H1 (cell line): ENCODE measurements around the gene S100G. TPM values are rescaled to one million over a fixed set of nuclear protein-coding genes. Genes with fewer than 3 reads are reported as not detected.

Experiments used
- CTCF ChIA-PET: fragments of 300-600 bp; sonication (Branson Sonifier 250); formaldehyde crosslinking; loops from one replicate; lab custom pipeline; 2021; ENCODE audit not compliant: partially characterized antibody; lab: Charles Lee
- POLR2A ChIA-PET: fragments of 300-600 bp; sonication (Branson Sonifier 250); formaldehyde crosslinking; loops from one replicate; lab custom pipeline; 2021; ENCODE audit warnings: inconsistent platforms; ENCODE audit not compliant: partially characterized antibody; lab: Charles Lee
- DNase-seq, 2 experiments: peaks; one replicate each; pipeline versions ENCODE4 v3.0.0 to v3.0.0-alpha.2; 2010 to 2022; ENCODE audit warnings: low spot score in 2 of 2, low read depth in 1 of 2, mixed read lengths in 1 of 2
- FAIRE-seq: peaks from 2 replicates; lab custom pipeline; 2011; peaks lifted over from hg19 to GRCh38; lab: Jason Lieb, UNC
- H2AFZ ChIP-seq: 2 replicates; pipeline ENCODE4 v1.8.1; 2012; ENCODE audit warnings: low read length, inconsistent platforms
- H2AK5ac ChIP-seq: 2 replicates; pipeline ENCODE4 v1.6.1; 2013; ENCODE audit warnings: low read depth, low read length
- H2BK120ac ChIP-seq: replicated peaks from 2 replicates; pipeline ENCODE3; 2013; ENCODE audit warnings: low read depth, low read length, inconsistent platforms
- H2BK12ac ChIP-seq: 2 replicates; pipeline ENCODE4 v1.6.1; 2013; ENCODE audit warnings: low read depth, low read length
- H2BK15ac ChIP-seq: 2 replicates; pipeline ENCODE4 v1.6.1; 2013; ENCODE audit warnings: low read length
- H2BK20ac ChIP-seq: 2 replicates; pipeline ENCODE4 v1.6.1; 2013; ENCODE audit warnings: low read length
- H2BK5ac ChIP-seq: 2 replicates; pipeline ENCODE4 v1.6.1; 2013; ENCODE audit warnings: low read depth, low read length
- H3K14ac ChIP-seq: 2 replicates; pipeline ENCODE4 v1.6.1; 2013; ENCODE audit warnings: inconsistent platforms; ENCODE audit not compliant: insufficient read length
- H3K18ac ChIP-seq: 2 replicates; pipeline ENCODE4 v1.6.1; 2013; ENCODE audit warnings: low read length; ENCODE audit errors: extremely low read depth
- H3K23ac ChIP-seq: 2 replicates; pipeline ENCODE4 v1.6.1; 2013; ENCODE audit warnings: inconsistent platforms; ENCODE audit not compliant: insufficient read length
- H3K23me2 ChIP-seq: 2 replicates; pipeline ENCODE4 v1.6.1; 2013; ENCODE audit warnings: low read depth, low read length
- H3K27ac ChIP-seq: 2 replicates; pipeline ENCODE4 v1.6.1; 2011; ENCODE audit warnings: low read depth, low read length, inconsistent platforms
- H3K27me3 ChIP-seq, 4 experiments: replicated peaks in 1 of 4; 1 replicate in 1 of 4; 2 replicates in 3 of 4; pipeline versions ENCODE4 v1.6.1 to v1.8.1; 2011 to 2013; ENCODE audit warnings: low read length in 3 of 4, mild to moderate bottlenecking in 3 of 4, inconsistent platforms in 2 of 4, mixed read lengths in 2 of 4, moderate library complexity in 1 of 4; ENCODE audit not compliant: control insufficient read depth in 3 of 4, insufficient read depth in 3 of 4; ENCODE audit errors: extremely low read depth in 1 of 4
- H3K36me3 ChIP-seq, 4 experiments: 2 replicates each; pipeline versions ENCODE4 v1.6.1 to v1.8.1; 2011 to 2013; ENCODE audit warnings: mild to moderate bottlenecking in 4 of 4, low read length in 3 of 4, moderate library complexity in 2 of 4, control low read depth in 1 of 4, inconsistent platforms in 1 of 4; ENCODE audit not compliant: insufficient read depth in 4 of 4, control insufficient read depth in 2 of 4
- H3K4ac ChIP-seq: replicated peaks from 2 replicates; pipeline ENCODE3; 2013; ENCODE audit warnings: low read length, low read depth, mixed read lengths, inconsistent platforms; ENCODE audit not compliant: insufficient read length
- H3K4me1 ChIP-seq, 4 experiments: replicated peaks in 1 of 4; 1 replicate in 1 of 4; 2 replicates in 3 of 4; pipeline versions ENCODE4 v1.6.1 to v1.8.1; 2011 to 2013; ENCODE audit warnings: low read length in 3 of 4, inconsistent platforms in 2 of 4, mixed read lengths in 1 of 4; ENCODE audit not compliant: insufficient read depth in 4 of 4, control insufficient read depth in 3 of 4
- H3K4me2 ChIP-seq, 2 experiments: 2 replicates each; pipeline versions ENCODE4 v1.6.1 to v1.8.1; 2011 to 2013; ENCODE audit warnings: low read depth in 2 of 2, low read length in 2 of 2, control low read depth in 1 of 2, inconsistent platforms in 1 of 2, mild to moderate bottlenecking in 1 of 2; ENCODE audit not compliant: insufficient read depth in 1 of 2
- H3K4me3 ChIP-seq, 4 experiments: fragments of 200-600, 300-600 bp in 1 of 4; sonication (generic), shearing (Covaris generic), sonication (Bioruptor Twin) in 1 of 4; 2 replicates each; pipeline versions ENCODE4 v1.5.1 to v1.8.1; 2011 to 2016; ENCODE audit warnings: low read length in 4 of 4, low read depth in 3 of 4, control low read depth in 2 of 4, inconsistent platforms in 2 of 4, mild to moderate bottlenecking in 2 of 4, mixed read lengths in 1 of 4, moderate library complexity in 1 of 4; ENCODE audit not compliant: insufficient read depth in 2 of 4; ENCODE audit errors: extremely low read depth in 1 of 4
- H3K56ac ChIP-seq: replicated peaks from 2 replicates; pipeline ENCODE3; 2013; ENCODE audit warnings: low read depth, mild to moderate bottlenecking, mixed read lengths, low read length, inconsistent platforms; ENCODE audit not compliant: insufficient read length
- H3K79me1 ChIP-seq: 2 replicates; pipeline ENCODE4 v1.6.1; 2013; ENCODE audit warnings: low read depth, low read length, control low read depth
- H3K79me2 ChIP-seq, 2 experiments: 2 replicates each; pipeline versions ENCODE4 v1.6.1 to v1.8.1; 2012 to 2013; ENCODE audit warnings: low read length in 2 of 2, mild to moderate bottlenecking in 2 of 2, inconsistent platforms in 1 of 2; ENCODE audit not compliant: insufficient read depth in 2 of 2, control insufficient read depth in 1 of 2
- H3K9ac ChIP-seq, 4 experiments: replicated peaks in 1 of 4; 1 replicate in 1 of 4; 2 replicates in 3 of 4; pipeline versions ENCODE4 v1.6.1 to v1.8.1; 2011 to 2013; ENCODE audit warnings: low read depth in 3 of 4, low read length in 3 of 4, control low read depth in 2 of 4, mild to moderate bottlenecking in 2 of 4, moderate library complexity in 2 of 4, inconsistent platforms in 1 of 4; ENCODE audit errors: extremely low read depth in 1 of 4
- H3K9me3 ChIP-seq, 2 experiments: 2 replicates each; pipeline versions ENCODE4 v1.6.1 to v1.8.1; 2012 to 2013; ENCODE audit warnings: mild to moderate bottlenecking in 2 of 2, moderate library complexity in 2 of 2, control low read depth in 1 of 2, inconsistent platforms in 1 of 2, low read depth in 1 of 2, low read length in 1 of 2, mixed read lengths in 1 of 2; ENCODE audit not compliant: insufficient read depth in 2 of 2
- H4K20me1 ChIP-seq, 2 experiments: replicated peaks in 1 of 2; 2 replicates each; pipeline versions ENCODE3 to v1.8.1; 2011 to 2013; ENCODE audit warnings: inconsistent platforms in 2 of 2, low read length in 2 of 2, mild to moderate bottlenecking in 1 of 2; ENCODE audit not compliant: insufficient read depth in 2 of 2, control insufficient read depth in 1 of 2
- H4K5ac ChIP-seq: 2 replicates; pipeline ENCODE4 v1.6.1; 2013; ENCODE audit warnings: low read length, low read depth, mixed read lengths, inconsistent platforms; ENCODE audit not compliant: insufficient read length
- H4K8ac ChIP-seq: 2 replicates; pipeline ENCODE4 v1.8.0; 2013; ENCODE audit warnings: mild to moderate bottlenecking, moderate library complexity, low read length, inconsistent platforms; ENCODE audit not compliant: insufficient read depth; ENCODE audit errors: extremely low read depth
- H4K91ac ChIP-seq: replicated peaks from 2 replicates; pipeline ENCODE3; 2013; ENCODE audit warnings: low read length, mixed read lengths, inconsistent platforms; ENCODE audit not compliant: insufficient read length
- BACH1 ChIP-seq: IDR thresholded peaks from 2 replicates; pipeline ENCODE4 v1.6.1; 2012; ENCODE audit warnings: low read length, improper control_type of control experiment
- NANOG ChIP-seq: IDR thresholded peaks from 2 replicates; pipeline ENCODE4 v1.6.1; 2011; ENCODE audit warnings: low read length, low read depth, mild to moderate bottlenecking, inconsistent platforms; ENCODE audit not compliant: insufficient read depth, poor library complexity, severe bottlenecking
- PHF8 ChIP-seq: fragments of 200-600 bp; sonication (generic); conservative IDR thresholded peaks from 2 replicates; pipeline ENCODE4 v1.7.1; 2012; ENCODE audit warnings: low read depth, mild to moderate bottlenecking, inconsistent platforms, low read length, moderate library complexity
- POU5F1 ChIP-seq: IDR thresholded peaks from 2 replicates; pipeline ENCODE4 v1.6.1; 2011; ENCODE audit warnings: low read depth, mild to moderate bottlenecking, low read length, moderate library complexity
- SP2 ChIP-seq: IDR thresholded peaks from 2 replicates; pipeline ENCODE4 v1.6.1; 2012; ENCODE audit warnings: mild to moderate bottlenecking, low read length, inconsistent platforms
- TBP ChIP-seq: IDR thresholded peaks from 2 replicates; pipeline ENCODE4 v1.6.1; 2011; ENCODE audit warnings: low read depth, low read length, improper control_type of control experiment
- TCF12 ChIP-seq: IDR thresholded peaks from 2 replicates; pipeline ENCODE4 v1.6.1; 2011; ENCODE audit warnings: low read depth, mild to moderate bottlenecking, low read length
- WGBS, 2 experiments: shearing (Covaris generic) in 1 of 2; methylation state at CpG; one replicate each; pipeline versions ENCODE4 v1.1.6 to v1.1.7; 2013 to 2015; ENCODE audit warnings: low lambda C conversion rate in 2 of 2, mixed read lengths in 2 of 2, inconsistent platforms in 1 of 2, low coverage in 1 of 2, missing lambda C conversion rate in 1 of 2; ENCODE audit not compliant: insufficient replicate concordance in 2 of 2, insufficient coverage in 1 of 2, insufficient read length in 1 of 2; ENCODE audit errors: extremely low coverage in 1 of 2, missing lambda C conversion rate in 1 of 2; 5-methylcytosine and 5-hydroxymethylcytosine counted together
- polyA plus RNA-seq, 7 experiments: library from polyadenylated mRNA; depleted of rRNA in 3 of 7; stranded (reverse) in 5 of 7; unstranded in 2 of 7; fragments of >200 nt in 5 of 7; fragments of 200-250 nt in 2 of 7; gene quantifications; 1 replicate in 5 of 7; 2 replicates in 1 of 7; 4 replicates in 1 of 7; pipeline versions ENCODE4 v1.2.1 to v1.2.3, GENCODE V29; 2011 to 2013; ENCODE audit warnings: missing spikeins in 2 of 7, mixed read lengths in 2 of 7
- total RNA-seq: library from RNA; stranded (reverse); fragmentation: NEBNext Ultra II Directional; extraction: Animal tissue kit (Norgen Biotek cat#: 25700); gene quantifications from 2 replicates; pipeline ENCODE4 v1.2.1, GENCODE V29; 2021
- TF ChIP-seq, protein P1 (sequence below): IDR thresholded peaks from 2 replicates; pipeline ENCODE4 v1.6.1; 2011; ENCODE audit warnings: low read length, improper control_type of control experiment

Gene S100G
- total and polyA plus RNA-seq, 2 of the 8 experiments (the other 6 are each of a cell fraction or from before 2014, with no cell fraction given): not detected

DNA sequence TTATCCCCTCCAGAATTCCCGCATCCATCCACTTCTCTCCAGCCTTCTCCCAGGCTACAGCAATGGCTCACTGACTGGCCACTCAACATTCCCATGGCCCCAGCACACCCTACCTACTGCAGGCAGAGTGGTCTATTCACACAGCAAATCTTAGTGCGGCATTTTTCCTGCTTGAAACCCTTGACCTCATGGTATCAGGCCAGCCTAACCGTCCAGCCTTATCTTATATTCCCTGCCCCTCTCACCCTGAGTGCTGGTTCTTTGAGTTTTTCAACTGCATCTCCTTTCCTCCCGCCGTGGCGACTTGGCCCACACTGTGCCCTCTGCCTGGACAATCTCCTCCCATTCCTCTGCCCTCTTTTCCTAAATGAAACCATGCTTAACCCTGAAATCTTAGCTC lies 10.0 kb upstream of the S100G start:
- H4K5ac ChIP-seq: no peak overlapping the region
- CTCF ChIA-PET: interaction anchor here (0.8 to 1.3 kb wide), 2 partner anchors 28 to 195 kb away, joined by 3 read pairs; no protein-coding TSS in a partner anchor
- TF ChIP-seq TCF12 (no peak), NANOG (no peak), SP2 (no peak), TBP (no peak), PHF8 (no peak), BACH1 (no peak), POU5F1 (no peak)
- TF ChIP-seq, protein P1, sequence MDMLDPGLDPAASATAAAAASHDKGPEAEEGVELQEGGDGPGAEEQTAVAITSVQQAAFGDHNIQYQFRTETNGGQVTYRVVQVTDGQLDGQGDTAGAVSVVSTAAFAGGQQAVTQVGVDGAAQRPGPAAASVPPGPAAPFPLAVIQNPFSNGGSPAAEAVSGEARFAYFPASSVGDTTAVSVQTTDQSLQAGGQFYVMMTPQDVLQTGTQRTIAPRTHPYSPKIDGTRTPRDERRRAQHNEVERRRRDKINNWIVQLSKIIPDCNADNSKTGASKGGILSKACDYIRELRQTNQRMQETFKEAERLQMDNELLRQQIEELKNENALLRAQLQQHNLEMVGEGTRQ: no peak

More for the DNA sequence above, 10.0 kb upstream of the S100G start:
- H3K9ac ChIP-seq: no peak overlapping the region
- H3K23ac ChIP-seq: no peak overlapping the region
- WGBS, 2 experiments: 85% methylated on average over 5 of the region's 6 CpGs; no CpG with 5 or more reads in 1 of the 2 experiments
- H3K56ac ChIP-seq: no peak overlapping the region
- H3K79me2 ChIP-seq: no peaks in the 10 kb centered on the region
- H2BK5ac ChIP-seq: no peak overlapping the region
- H3K4me1 ChIP-seq: 0 out of 7 replicates have a peak, but pooled peaks cover 0 to 3% (median 0%) of the 10 kb centered on the region in 4 experiments
- no peak for DNase-seq
- H2BK120ac ChIP-seq: no peak overlapping the region
- no peak overlapping the region for H4K91ac ChIP-seq
- H3K27me3 ChIP-seq: no peaks in the 10 kb centered on the region
- H2BK20ac ChIP-seq: no peak overlapping the region
- no peak for FAIRE-seq
- H2AFZ ChIP-seq: no peak overlapping the region
- H4K8ac ChIP-seq: no peak overlapping the region
- H2BK12ac ChIP-seq: no peak overlapping the region
- H4K20me1 ChIP-seq: no peaks in the 10 kb centered on the region
- no peaks in the 10 kb centered on the region for H3K23me2 ChIP-seq
- POLR2A ChIA-PET: no interaction called here
- H3K79me1 ChIP-seq: no peaks in the 10 kb centered on the region
- no peak overlapping the region for H3K4me2 ChIP-seq
- no peak overlapping the region for H3K14ac ChIP-seq
- H3K4ac ChIP-seq: no peak overlapping the region
- H2AK5ac ChIP-seq: no peak overlapping the region
- no peak overlapping the region for H3K4me3 ChIP-seq
- no peak overlapping the region for H3K27ac ChIP-seq
- H3K9me3 ChIP-seq: no peaks in the 10 kb centered on the region
- H3K36me3 ChIP-seq: peaks cover 0 to 9% (median 2%) of the 10 kb centered on the region in 4 experiments; a peak in 3 of 8 replicates
- H2BK15ac ChIP-seq: no peak overlapping the region
- H3K18ac ChIP-seq: no peak overlapping the region
